Stimulated activated CD4-positive, alpha-beta T cell treated with anti-CD3 and anti-CD28 coated beads, Interleukin-4, amount 100 ng/mL, for 1 hour (primary cell): ENCODE data around the gene ILF2.

Source experiments
- DNase-seq: peaks from one replicate; pipeline ENCODE4 v3.0.0-alpha.2; 2020

ILF2 gene

DNA sequence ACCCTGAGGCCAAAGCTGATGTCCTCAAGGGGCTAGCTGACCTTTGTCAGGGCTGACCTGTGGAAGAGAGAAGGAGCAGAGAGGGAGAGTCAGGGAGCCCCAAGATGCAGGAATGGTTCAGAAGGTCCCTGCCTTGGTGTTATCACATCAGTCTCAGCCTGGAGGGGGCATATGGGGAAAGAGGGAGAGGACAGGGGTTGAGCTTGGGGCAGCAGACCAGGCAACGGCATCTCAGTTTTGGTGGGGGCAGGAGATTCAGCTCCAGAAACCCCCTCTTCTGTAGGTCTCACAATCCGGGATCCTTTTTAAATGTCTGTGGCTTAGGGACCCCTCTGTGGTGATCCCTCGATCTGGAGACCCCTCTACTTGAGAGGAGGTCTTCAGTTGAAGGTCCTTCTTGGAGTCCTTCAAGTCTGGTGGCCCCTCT lies 44.3 kb downstream of the ILF2 start:
- DNase-seq, result no peak

GRCh38 chr1:153624965-153625611 lies 45.7 kb downstream of the ILF2 start:
- DNase-seq, result no peak

DNA sequence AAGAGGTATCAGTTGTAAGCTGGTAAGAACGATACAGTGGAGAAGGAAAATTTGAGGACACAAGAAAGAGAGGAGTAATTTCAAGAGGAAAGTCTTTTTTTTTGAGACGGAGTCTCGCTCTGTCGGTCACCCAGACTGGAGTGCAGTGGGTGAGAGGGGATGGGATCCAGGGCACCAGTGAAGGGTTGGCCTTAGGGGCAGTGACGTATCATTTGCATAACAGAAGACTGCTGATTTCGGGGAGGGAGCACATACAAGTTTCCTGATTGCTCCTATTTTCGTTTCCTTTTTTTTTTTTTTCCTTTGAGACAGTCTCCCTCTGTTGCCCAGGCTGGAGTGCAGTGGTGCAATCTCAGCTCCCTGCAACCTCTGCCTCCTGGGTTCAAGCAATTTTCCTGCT lies 47.7 kb downstream of the ILF2 start:
- DNase-seq, result no peak

- DNase-seq, result no peak
Measured at GRCh38 chr1:153619171-153619570, 51.6 kb downstream of the ILF2 start.

DNA sequence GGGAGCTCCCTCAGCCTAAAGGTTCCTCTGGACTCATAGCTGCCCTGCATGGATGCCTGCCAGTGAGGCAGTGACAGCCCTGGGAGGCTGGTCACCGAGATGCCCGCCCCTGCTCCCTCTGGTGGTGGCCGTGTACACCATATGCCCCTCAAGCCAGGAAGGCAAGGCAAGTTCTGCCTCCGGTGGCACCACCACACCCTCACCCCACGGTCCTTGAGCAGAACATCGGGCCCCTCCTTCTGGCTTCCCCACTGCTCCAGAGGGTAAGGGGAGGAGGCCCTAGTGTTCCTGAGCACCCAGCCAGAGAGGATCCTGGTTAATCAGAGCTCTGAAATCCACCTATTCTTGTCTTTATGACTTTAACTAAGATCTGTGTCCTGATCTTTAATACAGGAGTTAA lies 53.1 kb downstream of the ILF2 start:
- DNase-seq, result no peak

DNA sequence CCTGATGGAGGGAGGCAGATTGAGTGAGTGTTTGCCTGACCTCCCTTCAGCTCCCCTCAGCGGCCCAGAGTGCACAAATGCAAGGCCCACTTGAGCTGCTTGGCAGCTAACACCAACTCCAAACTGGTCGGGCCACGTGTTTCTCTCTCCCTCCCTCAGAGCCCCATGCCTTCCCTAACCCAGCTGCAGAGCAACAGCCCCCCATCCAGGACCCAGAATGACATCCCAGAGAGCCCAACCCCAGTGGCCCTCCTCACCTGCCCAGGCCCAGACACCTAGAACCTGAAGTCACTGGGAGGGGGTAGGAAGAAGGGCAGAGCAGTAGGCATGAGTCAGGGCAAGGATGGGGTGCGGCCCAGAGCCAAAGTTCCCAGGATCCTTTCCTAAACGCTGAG lies 53.9 kb downstream of the ILF2 start:
- DNase-seq, result no peak

GRCh38 chr1:153616144-153616916 lies 54.5 kb downstream of the ILF2 start, which contains the start of gene S100A14:
Gene S100A14 (minus strand): TSS chr1:153616325. CDS start chr1:153615858, 467 bp downstream.
- DNase-seq, result no peak

DNA sequence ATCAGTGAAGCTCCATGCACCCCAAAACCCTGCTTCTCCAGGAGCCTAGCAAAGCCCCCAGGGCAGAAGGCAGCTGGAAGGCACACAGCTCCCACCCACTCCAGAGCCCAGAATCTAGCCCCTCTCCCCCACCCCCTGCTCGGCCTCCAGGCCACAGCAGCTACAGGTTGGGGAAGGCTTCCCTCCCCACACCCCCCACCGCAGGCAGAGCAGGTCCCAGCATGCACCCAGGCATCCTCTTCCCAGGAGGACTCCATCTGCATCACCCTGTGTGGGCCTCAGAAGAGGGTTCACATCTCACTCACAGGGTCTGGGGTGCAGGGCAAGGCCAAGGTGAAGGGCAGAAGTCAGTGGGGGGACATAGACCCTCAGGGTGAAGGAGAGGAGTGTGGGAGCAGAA lies 55.4 kb downstream of the ILF2 start:
- DNase-seq, result no peak

GRCh38 chr1:153614906-153615305 lies 55.9 kb downstream of the ILF2 start:
- DNase-seq, result no peak

- no peak for DNase-seq
Measured at GRCh38 chr1:153614189-153614900, 56.4 kb downstream of the ILF2 start.

GRCh38 chr1:153613406-153613805 lies 57.4 kb downstream of the ILF2 start:
- DNase-seq, result no peak

- DNase-seq, result no peak
Measured at GRCh38 chr1:153612755-153613331, 58.0 kb downstream of the ILF2 start, which contains the start of gene S100A16. Gene S100A16 (minus strand): TSS chr1:153613137. CDS start chr1:153608151, 4,986 bp downstream.

- no peak for DNase-seq
Measured at GRCh38 chr1:153612111-153612754, 58.6 kb downstream of the ILF2 start.
